GM19025 (cell line): Measurements from ENCODE around the gene SLC44A5.
A peak's percentile ranks its signal among the peaks of the same experiment; 100 is the strongest.
"Not testable (repeated sequence)": the region's sequence is repeated elsewhere in the genome, so short reads cannot be mapped to it uniquely, and the experiment has no call there.

Experiments used
- ATAC-seq: cut with Tn5 transposase; IDR thresholded peaks from one replicate; pipeline ENCODE4 v1.9.1; 2021; ENCODE audit warnings: mild to moderate bottlenecking, low read depth, moderate library complexity; ENCODE audit not compliant: unreplicated experiment

The SLC44A5 gene

GRCh38 chr1:75220072-75220471, 390.8 kb downstream of the SLC44A5 start:
- ATAC-seq, result no peak

DNA sequence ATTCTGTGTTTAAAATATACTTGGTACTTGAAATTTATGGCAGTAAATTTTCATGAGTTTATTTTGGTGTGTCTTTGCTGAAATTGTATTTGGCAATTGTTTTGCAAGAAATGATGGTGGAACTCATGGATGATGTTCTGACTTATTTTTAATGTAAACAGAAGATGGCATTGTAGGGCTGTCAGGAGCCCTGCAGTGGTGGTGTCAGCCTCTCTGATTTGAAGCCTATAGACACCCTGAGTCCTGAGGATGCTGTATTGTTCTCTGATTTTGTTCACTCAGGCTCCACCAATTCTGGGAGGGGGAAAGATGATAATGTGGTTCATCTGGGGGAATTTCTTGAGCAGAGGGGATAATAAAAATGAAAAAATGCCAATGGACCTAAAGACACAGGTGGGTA, 396.9 kb downstream of the SLC44A5 start:
- no peak for ATAC-seq

GRCh38 chr1:75211648-75212047, 399.3 kb downstream of the SLC44A5 start:
- no peak for ATAC-seq

- no peak for ATAC-seq
Measured at GRCh38 chr1:75208862-75209261, 402.1 kb downstream of the SLC44A5 start.

DNA sequence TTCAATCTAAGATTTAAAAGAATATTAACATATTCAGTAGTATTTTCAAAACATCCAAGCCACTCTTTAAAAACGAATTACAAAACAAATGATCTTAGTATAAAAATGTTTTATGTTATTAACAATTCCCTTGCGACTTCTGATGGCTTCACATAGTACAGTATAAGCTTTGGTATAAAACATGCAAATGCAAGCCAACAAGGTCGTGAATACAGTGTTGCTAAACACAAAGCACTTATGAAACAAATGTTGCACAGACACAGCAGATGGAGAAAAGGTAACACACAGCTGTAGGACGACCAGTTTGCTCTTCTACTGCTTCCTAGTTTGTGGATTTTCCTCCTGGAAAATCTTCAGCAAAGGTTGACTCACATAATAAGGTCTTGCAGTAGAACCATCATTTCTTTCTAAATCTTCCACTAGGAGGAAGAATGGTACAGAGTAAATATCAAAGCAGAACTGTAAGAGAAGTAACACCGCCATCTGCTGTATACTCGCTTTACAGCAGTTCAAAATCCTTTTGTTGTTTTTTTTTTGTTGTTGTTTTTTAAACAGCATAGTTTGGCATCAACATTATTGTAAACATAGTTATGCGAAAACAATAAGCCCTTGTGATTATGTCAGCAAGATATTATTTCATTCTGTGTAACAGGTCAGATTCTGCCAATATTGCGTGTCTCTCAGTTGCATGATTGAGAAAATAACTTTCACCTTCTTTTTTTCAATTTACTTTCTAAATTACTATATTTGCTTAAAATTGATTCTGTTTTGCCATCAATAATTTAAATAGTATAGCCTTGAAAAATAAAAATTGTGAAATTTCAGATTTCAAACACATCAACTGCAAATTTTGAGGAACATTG, 407.3 kb downstream of the SLC44A5 start:
- peak; percentile 53 for ATAC-seq

GRCh38 chr1:75202751-75203150, 408.2 kb downstream of the SLC44A5 start:
- no peak for ATAC-seq

GRCh38 chr1:75198761-75199160, 412.2 kb downstream of the SLC44A5 start:
- no peak for ATAC-seq

DNA sequence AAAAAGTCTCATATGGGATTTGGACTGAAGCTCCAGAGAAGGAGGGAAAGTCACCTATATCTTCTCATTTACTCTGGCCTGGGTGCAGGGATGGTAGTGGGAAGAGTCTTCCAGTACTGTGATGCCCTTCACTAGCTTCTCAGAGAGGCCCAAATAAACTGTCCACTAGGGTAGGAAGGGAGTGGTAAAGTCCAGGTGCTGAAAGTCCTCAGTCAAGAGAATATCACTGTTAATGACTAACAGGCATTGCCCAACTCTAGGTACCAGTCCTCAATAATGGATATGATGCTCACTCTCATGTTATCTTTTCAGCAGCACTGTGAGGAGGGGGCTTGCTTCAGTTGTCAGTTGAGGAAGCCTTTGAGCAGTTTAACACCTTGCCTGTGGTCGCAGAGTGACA, 412.8 kb downstream of the SLC44A5 start:
- ATAC-seq, result no peak

DNA sequence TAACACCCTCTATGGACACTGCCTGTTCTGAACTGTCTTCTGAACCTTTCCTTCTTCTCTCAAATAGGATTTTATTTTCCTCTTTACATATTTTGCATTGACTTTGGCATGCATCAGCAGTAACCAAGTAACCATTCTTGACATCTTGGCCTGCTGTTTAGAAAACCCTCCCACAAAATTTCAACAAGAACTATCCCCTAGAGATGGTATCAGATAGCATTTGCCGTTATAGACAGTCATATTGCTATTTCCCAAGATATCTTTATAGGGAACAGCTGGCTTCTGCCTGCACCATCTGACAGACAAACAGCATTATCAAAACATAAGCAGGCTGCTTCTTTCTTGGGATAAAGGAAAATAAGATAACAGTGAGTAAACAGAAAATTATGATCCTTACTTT, 422.0 kb downstream of the SLC44A5 start:
- no peak for ATAC-seq

DNA sequence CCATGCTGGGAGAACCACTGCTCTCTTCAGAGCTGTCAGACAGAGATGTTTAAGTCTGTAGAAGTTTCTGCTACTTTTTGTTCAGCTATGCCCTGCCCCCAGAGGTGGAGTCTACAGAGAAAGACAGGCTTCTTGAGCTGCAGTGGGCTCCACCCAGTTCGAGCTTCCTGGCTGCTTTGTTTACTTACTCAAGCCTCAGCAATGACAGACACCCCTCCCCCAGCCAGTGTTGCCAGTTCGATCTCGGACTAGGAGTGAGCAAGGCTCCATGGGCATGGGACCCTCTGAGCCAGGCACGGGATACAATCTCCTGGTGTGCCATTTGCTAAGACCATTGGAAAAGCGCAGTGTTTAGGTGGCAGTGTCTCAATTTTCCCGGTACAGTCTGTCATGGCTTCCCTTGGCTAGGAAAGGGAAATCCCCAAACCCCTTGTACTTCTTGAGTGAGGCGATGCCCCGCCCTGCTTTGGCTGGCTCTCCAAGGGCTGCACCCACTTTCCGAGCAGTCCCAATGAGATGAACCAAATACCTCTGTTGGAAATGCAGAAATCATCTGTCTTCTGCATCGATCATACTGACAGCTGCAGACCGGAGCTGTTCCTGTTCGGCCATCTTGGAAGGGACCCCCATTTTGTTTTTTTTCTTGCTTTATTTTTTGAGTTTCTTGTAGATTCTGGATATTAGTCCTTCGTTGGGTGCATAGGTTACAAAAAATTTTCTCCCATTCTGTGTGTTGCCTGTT, 429.5 kb downstream of the SLC44A5 start:
- not testable (repeated sequence) for ATAC-seq

GRCh38 chr1:75174031-75174760, 436.7 kb downstream of the SLC44A5 start:
- ATAC-seq, result no peak

DNA sequence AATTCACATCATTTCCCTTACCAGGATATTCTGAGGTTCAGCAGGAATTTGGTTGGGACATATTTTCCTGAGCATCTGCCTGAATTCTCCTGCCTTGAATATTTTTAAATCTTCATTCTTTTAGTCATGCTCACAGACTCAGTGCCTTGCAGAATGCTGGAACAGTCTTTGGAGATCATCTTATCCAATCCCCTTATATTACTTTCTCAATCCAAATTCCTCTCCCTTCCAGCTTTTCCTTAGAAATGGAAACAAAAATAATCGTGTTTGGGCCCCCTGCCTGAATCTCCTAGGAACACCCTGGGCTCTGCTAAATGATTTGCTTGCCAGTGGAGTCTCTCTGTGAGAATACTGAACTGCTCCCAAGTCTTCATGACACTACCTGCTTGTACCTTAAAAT, 438.4 kb downstream of the SLC44A5 start:
- ATAC-seq, result no peak

DNA sequence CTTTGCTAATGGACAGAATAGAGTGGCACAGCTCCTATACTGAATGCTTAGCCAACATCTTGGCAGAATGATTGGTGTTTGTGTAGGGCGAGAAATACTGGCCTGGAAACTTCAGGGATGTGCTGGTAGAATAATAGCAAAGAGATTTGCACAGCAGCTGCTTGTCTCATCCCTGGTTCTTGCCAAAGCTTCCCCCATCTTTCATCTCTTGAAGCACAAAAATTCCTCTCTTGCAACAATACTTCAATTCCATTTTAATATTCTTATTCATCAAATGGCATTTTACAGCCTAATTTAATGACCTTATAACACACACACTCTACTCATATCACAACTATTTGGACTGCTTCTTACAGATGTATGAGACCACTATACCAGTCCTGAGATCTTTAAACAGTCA, 439.0 kb downstream of the SLC44A5 start:
- ATAC-seq, result no peak

DNA sequence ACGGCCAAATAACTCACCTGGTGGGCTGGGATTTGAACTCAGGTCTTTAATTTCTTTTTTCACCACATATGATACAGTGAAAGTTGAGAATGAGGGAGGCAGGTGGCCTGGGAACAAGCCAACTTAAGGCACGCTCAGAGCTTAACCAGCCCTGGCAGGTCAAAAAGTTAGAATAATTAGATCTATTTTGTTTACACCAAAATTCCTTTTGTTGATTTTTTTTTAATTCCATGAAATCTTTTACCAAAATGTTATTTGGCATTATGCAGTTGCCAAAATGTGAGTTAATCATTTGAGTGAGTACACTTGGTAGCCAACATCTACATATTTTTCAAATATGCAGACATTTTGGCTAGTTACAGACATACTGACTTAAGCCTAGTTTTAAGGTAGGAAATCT, 439.9 kb downstream of the SLC44A5 start:
- ATAC-seq, result no peak

- ATAC-seq, result no peak
Measured at GRCh38 chr1:75170011-75170410, 440.9 kb downstream of the SLC44A5 start.

DNA sequence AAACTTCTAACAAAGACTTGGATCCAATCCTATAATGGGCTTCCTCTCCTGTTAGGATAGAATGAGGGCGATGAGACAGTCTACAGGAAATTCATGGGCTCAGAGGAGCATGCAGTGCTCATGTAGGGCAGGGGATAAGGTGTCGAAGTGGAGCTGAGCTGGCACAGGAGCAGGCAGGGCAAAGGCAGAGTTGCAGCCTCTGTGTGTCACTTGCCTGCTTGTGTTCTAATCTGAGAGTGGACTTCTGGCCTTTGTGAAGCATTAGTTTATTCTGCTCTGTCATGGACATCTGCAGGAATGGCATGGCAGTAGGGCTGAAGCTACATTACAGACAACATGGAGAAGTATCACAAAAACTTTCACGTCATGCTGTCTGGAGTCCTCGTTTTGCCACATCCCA, 444.1 kb downstream of the SLC44A5 start:
- no peak for ATAC-seq

DNA sequence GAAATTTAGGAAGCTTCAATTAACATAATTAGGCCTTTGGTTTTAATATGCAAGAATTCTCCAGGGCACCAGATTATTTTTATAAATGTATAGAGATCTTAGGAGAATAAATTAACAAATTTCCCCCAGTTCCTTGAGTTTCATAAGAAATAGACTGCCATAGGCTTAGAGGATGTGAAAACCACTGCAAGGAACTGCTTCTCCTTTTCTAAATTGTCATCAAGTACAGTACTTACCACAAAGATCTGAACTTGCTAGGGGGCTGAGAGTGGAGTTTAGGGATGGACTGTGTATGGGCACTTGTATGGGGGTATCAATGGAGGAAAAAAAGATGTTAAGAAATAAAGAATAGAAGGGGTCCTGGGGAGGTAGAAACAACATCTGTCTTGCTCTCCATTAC, 445.6 kb downstream of the SLC44A5 start:
- ATAC-seq, result no peak

DNA sequence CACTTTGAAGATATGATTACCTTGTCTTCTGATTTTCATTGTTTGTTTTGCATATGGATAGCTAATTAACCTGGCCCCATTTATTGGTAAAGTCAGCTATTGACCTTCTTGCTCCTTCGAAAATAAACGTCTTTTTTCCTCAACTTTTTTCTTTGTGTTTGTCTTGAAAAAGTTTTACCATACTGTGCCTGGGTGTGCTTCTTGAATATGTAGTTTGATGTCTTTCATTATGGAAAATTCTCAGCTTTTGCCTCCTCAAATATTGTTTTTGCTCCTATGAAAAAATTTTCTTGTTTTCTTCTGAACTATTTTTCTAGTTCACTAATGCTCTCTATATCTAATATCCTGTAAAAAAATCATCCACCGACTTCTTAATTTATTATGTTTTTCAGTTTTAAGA, 451.8 kb downstream of the SLC44A5 start:
- no peak for ATAC-seq
